ENCODE data around the gene SLC4A3. TPM values are rescaled to one million over a fixed set of nuclear protein-coding genes. Genes with fewer than 3 reads are reported as not detected.
A peak's percentile ranks its signal among the peaks of the same experiment; 100 is the strongest.
"Not testable (repeated sequence)": the region's sequence is repeated elsewhere in the genome, so short reads cannot be mapped to it uniquely, and the experiment has no call there.

The SLC4A3 gene
- total RNA-seq, 4 donors from 2014 or later: 5.2 to 15.8 (median 8.6) TPM

- DNase-seq (ENCODE audit: low spot score) (no peak), ATAC-seq (ENCODE audit: low FRiP score) (peak; percentile 71)
These were observed 18.4 kb downstream of the SLC4A3 start for GRCh38 chr2:219645631-219646527.

GRCh38 chr2:219648176-219648575, 20.7 kb downstream of the SLC4A3 start:
- TF ChIP-seq CTCF (IDR thresholded peaks at IDR 0.05): no peak
- DNase-seq (ENCODE audit: low spot score): no peak

More at GRCh38 chr2:219645631-219646527, 18.4 kb downstream of the SLC4A3 start:
- no peak for TF ChIP-seq CTCF (IDR thresholded peaks at IDR 0.05)

DNA sequence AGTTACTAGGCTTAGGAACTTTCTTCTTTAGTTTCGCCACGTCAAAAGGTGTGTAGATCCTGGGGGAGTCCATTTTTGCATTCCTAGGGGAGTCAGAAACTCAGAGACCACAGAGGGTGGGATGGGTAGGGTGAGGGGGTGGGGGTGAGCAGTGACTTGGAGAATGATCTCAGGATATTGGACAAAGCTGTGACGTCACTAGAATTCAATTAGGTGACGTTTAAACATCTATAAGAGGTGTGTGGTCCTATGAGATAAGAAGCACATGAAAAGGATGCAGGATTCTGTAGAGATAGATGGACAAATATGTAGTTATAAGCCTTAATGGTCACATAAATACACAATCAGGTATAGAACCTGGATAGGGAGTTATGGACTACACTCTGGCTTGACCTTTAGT, 21.5 kb downstream of the SLC4A3 start:
- no peak for DNase-seq (ENCODE audit: low spot score)
- no peak for ATAC-seq (ENCODE audit: low FRiP score)

More at GRCh38 chr2:219648176-219648575, 20.7 kb downstream of the SLC4A3 start:
- no peak for ATAC-seq (ENCODE audit: low FRiP score)

GRCh38 chr2:219650426-219651248, 23.2 kb downstream of the SLC4A3 start:
- ATAC-seq (ENCODE audit: low FRiP score) (no peak), DNase-seq (ENCODE audit: low spot score) (no peak)
- no peak for TF ChIP-seq CTCF (IDR thresholded peaks at IDR 0.05)

More for the DNA sequence above, 21.5 kb downstream of the SLC4A3 start:
- TF ChIP-seq CTCF (IDR thresholded peaks at IDR 0.05): no peak

DNA sequence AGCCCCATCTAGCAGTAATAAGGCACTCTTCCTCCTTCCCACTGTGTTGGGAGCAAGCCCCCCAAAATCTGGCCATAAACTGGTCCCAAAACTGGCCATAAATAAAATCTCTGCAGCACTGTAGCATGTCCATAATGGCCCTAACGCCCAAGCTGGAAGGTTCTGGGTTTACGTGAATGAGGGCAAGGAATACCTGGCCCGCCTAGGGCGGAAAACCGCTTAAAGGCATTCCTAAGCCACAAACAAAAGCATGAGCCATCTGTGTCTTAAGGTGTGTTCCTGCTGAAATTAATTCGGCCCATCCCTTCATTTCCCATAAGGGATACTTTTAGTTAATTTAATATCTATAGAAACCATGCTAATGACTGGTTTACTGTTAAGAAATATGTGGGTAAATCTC, 24.2 kb downstream of the SLC4A3 start:
- not testable (repeated sequence) for DNase-seq (ENCODE audit: low spot score); ATAC-seq (ENCODE audit: low FRiP score)

DNA sequence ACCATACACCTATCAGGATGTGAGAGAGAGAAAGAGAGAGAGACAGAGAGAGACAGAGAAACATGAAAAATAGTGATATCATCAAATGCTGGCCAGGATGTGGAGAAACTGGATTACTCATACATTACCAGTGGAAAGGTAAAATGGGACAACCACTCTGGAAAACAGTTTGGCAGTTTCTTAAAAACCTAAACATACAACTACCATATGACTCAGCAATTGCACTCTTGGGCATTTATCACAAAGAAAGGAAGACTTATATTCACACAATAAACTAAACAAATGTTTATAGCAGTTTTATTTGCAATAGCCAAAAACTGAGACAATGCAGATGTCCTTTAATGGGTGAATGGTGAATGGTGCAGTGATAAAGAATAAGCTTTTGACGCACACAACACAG, 29.1 kb downstream of the SLC4A3 start:
- DNase-seq (ENCODE audit: low spot score) (no peak), ATAC-seq (ENCODE audit: low FRiP score) (no peak)
- TF ChIP-seq CTCF (IDR thresholded peaks at IDR 0.05): no peak

DNA sequence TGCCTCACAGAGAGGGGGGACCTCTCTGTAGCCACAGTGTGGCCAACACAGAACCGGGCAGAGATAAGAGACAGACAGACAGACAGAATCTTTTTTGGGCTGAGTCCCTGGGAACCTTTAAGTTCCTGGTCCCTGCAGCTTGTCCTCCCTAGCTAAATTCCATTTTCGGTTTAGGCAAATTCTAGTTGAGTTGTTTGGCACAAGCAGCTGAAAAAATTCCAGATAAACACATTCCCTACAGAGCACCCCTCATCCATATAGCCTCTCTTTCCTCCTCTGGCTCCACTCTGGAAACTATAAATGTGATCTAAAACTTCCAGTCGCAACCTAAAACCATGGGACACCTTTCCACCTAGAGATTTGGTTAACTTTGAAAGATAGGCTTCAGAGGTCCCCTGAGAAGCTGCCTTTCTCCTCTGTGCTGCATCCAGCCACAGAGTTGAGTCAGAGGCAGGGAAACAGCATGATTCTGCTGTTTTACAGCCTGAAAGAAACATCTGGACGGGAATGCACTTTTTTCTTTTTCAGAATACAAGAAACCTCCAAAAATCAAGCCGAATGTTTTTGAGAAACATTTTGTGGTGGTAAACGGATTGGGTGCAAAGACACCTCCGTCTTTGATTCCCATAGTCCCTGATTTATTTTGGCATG, 30.9 kb downstream of the SLC4A3 start:
- DNase-seq (ENCODE audit: low spot score) (no peak), ATAC-seq (ENCODE audit: low FRiP score) (peak; percentile 37)
- no peak for TF ChIP-seq CTCF (IDR thresholded peaks at IDR 0.05)
